ENCODE results near the gene SRGN.

Gene SRGN

GRCh38 chr10:69142983-69143382 is 55.1 kb downstream of the SRGN start:
- no peak for DNase-seq

DNA sequence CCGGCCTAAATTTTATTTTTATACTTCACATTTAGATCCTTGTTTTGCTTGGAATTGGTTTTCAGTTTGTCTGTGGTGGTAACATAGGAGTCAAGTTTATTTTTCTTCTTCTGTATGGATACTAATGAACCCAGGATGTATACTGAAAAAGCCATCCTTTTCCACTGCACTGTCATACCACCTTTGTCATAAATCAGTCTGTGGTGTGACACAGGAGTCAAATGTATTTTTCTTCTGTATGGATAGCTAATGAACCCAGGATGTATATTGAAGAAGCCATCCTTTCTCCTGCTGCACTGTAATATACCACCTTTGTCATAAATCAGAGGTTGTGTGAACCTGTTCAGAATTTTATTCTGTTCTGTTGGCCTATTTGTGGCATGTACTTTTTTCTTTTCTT is 57.4 kb downstream of the SRGN start:
- no peak for DNase-seq

DNA sequence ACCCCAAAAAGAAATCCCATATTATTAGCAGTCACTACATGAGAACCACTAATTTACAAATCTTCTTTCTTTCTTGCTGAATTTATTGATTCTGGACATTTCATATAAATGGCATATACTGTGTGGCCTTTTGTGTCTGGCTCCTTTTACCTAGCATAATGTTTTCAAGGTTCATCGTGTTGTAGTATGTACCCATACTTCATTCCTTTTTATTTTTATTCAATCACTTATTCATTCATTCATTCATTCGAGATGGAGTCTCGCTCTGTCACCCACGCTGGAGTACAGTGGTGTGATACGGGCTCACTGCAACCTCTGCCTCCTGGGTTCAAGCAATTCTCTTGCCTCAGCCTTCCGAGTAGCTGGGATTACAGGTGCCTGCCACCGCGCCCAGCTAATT is 58.0 kb downstream of the SRGN start:
- DNase-seq = no peak

GRCh38 chr10:69146759-69147158 is 58.9 kb downstream of the SRGN start:
- DNase-seq = no peak

- no peak for DNase-seq
These were observed 64.1 kb downstream of the SRGN start for GRCh38 chr10:69151984-69152383.

- no peak for DNase-seq
These were observed 65.3 kb downstream of the SRGN start for GRCh38 chr10:69153227-69153626.

All from stimulated activated CD8-positive, alpha-beta memory T cell treated with anti-CD3 and anti-CD28 coated beads, Interleukin-4, amount 100 ng/mL, for 48 hours (primary cell).